Medulla oblongata (tissue), 1 donor: ENCODE measurements around the gene CACNG5.
A peak's percentile ranks its signal among the peaks of the same experiment; 100 is the strongest.

ENCODE experiments used
- DNase-seq: peaks from one replicate; pipeline ENCODE4 v3.0.0-alpha.2; 2015; ENCODE audit errors: extremely low spot score

CACNG5 gene

DNA sequence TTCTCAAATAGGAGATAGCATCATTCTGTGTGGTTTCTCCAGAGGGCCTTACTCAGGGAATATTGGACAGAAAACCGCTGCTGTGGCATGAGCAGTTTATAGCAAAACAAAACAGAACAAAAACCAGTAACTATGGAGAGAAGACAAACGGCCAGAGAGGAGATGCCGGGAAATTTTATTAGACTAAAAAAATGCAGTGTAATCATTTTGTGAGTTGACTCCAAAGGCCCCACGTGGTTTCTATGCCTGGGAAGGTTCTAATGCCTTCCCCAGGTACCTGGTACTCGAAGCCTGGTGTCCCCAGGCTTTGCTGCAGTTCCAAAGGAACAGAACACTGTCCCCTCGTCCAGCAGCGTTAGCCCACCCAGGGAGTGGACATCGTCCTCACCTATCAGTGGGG, 12.9 kb upstream of the CACNG5 start:
- DNase-seq = no peak

DNA sequence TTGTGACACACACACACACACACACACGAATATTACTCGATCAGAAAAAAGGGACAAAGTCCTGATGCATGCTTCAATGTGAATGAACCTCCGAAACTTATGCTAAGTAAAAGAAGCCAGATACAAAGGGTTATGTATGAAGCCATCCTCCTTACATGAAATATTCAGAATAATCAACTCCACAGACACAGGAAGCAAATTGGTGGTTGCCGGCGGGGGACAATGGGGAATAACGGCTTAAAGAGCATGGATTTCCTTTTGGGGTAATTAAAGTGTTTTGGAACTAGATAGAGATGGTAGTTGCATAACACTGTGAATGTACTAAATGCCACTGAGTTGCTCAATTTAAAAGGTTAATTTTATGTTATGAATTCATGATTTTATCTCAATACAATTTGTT, 8.1 kb upstream of the CACNG5 start:
- DNase-seq = no peak

- peak; percentile 15 for DNase-seq
These were observed 5.5 kb upstream of the CACNG5 start for GRCh38 chr17:66829386-66829864.

DNA sequence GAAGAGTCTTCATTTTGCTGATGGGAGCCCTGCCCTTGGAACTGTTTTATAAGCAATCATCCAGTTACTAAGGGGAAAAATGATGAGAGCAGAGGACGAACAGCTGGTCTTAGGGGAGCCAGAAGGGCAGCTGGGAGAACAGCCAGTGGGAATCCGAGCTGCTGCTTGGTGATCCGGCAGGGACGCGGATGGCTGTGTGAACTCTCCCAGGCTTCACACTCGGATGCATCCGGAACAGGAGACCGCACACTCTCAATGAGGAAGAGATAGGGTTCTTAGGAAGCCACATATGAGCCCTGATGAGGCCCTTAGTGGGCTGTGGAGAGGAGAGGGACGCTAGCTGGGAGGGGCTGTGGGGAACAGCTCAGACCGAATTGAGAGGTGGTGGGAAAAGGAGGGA, 5.0 kb upstream of the CACNG5 start:
- DNase-seq = no peak

GRCh38 chr17:66830451-66830850, 4.5 kb upstream of the CACNG5 start:
- DNase-seq = no peak

- no peak for DNase-seq
These were observed 3.3 kb upstream of the CACNG5 start for GRCh38 chr17:66831383-66832210.

DNA sequence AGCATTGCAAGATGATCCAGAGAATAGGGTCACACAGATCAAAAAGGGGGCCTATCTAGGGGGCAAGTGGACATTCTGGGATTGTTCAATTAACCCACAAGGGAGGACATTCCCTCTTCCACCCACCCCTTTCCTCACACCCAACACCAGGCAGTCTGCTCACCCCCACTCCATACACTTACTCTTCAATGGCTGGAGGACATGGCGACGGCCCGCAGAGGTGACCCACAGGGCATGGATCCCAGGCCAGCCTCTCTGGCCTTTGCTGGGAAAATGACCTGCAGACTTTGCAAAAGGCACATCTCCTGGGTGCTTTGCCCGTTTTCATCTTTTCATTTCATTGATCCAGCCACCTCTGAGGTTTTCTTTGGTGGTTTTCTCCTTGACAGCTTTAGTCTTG, 1.7 kb upstream of the CACNG5 start:
- DNase-seq = no peak

DNA sequence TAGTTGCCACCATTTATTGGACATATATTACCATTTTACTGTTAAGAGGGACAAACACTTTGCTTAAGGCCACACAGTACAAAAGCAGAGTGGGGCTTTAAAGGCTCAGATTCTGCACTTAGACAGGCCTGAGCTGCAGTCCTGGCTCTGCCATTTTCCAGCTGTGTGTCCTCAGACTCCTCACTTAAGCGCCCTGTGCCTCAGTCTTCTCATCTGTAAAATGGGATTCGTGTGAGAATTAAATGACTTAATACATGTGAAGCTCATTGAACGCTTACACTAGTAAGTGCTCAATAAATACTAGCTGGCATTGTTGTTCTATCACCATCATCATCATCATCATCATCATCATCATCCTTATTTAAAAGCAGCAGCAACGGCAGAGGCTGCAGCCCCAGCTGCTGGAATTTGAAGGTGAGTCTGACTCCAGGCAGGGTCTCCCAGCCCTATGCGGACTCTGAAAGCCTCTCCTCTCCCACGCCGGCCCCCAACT, 445 bp upstream of the CACNG5 start:
- no peak for DNase-seq

- DNase-seq = no peak
These were observed 559 bp downstream of the CACNG5 start for GRCh38 chr17:66835476-66835875.

GRCh38 chr17:66836063-66837005, 1.4 kb downstream of the CACNG5 start:
- DNase-seq = no peak

- no peak for DNase-seq
These were observed 2.3 kb downstream of the CACNG5 start for GRCh38 chr17:66837226-66837625.

GRCh38 chr17:66837885-66838665, 3.2 kb downstream of the CACNG5 start:
- DNase-seq = no peak

GRCh38 chr17:66839616-66840015, 4.7 kb downstream of the CACNG5 start:
- DNase-seq = no peak

GRCh38 chr17:66840061-66840460, 5.1 kb downstream of the CACNG5 start:
- DNase-seq = no peak

- DNase-seq = no peak
These were observed 6.4 kb downstream of the CACNG5 start for GRCh38 chr17:66841328-66841727.

GRCh38 chr17:66841744-66842143, 6.8 kb downstream of the CACNG5 start:
- DNase-seq = no peak

- no peak for DNase-seq
These were observed 7.6 kb downstream of the CACNG5 start for GRCh38 chr17:66842505-66842904.

- no peak for DNase-seq
These were observed 8.0 kb downstream of the CACNG5 start for GRCh38 chr17:66842959-66843358.

DNA sequence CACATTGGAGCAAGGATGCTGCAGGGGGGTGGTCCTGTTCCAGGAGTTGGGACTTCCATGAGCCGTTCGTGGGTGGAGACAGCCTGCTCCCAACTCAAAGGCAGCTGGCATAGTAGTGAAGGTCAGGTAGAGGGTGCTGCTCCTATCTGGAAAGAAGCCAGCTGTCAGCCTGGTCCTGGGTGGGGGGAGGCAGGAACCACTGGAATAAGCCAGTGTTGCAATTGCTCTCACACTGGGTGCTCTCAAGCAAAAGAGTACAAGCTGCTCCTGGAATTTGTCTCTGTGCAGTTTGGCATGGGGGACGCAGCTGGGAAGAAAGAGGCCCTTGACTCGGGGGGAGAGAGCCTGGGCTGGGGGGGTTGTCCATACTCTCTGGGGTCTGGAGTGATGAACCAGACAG, 8.7 kb downstream of the CACNG5 start:
- no peak for DNase-seq

DNA sequence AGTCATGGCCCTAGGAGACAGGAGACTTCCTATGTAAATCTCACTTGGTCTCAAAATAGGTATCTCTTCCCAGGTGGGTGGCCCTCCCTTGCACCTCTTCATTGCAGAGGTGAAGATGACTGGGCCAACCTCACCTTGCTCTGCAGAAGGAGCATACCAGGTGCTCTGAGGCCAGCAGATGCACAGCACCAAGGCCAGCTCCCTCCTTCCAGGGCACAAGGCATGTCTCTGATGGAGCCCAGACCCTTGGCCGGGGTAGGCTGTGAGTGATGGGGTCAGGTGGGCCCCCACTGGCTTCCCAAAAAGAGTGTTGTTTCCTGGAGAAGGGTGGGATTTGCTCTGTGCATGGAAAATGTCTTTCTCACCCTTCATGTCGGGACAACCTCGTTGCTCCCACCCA, 12.8 kb downstream of the CACNG5 start:
- no peak for DNase-seq

DNA sequence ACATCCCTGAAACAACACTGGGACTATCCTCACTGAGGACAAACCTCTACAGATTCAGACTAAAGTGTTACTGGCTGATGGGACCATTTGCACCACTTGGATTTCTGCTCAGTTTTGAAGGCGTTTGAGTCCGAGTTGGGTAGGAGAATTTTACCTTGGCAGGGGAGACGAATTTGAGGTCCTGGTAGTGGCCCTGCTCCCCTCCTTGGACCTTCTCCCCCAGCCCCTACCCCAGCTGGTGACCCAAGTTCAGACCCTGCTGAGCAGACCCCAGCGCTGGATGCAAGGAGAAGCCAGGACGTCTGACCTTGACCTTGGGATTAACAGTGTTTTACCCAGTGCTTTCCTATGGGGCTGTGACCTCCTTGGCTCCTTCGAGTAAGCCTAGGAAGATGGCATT, 13.6 kb downstream of the CACNG5 start:
- no peak for DNase-seq
